H1 (cell line): Measurements from ENCODE around the gene B3GALT4. TPM values are rescaled to one million over a fixed set of nuclear protein-coding genes. Genes with fewer than 3 reads are reported as not detected.

ENCODE experiments used
- CTBP2 ChIP-seq: IDR thresholded peaks from 2 replicates; pipeline ENCODE4 v1.7.0; 2011; ENCODE audit warnings: borderline replicate concordance, mild to moderate bottlenecking, moderate library complexity, mixed read lengths, low read length; ENCODE audit not compliant: insufficient read depth, insufficient read length
- GTF2F1 ChIP-seq: IDR thresholded peaks from 2 replicates; pipeline ENCODE4 v1.6.1; 2012; ENCODE audit warnings: low read depth, low read length, improper control_type of control experiment, borderline replicate concordance
- HDAC2 ChIP-seq, 2 experiments: fragments of 300-600 bp in 1 of 2; sonication (generic) in 1 of 2; IDR thresholded peaks; 2 replicates each; pipeline ENCODE4 v1.6.1; 2011 to 2012; ENCODE audit warnings: low read depth in 2 of 2, low read length in 2 of 2, mild to moderate bottlenecking in 2 of 2, moderate library complexity in 2 of 2, borderline replicate concordance in 1 of 2, inconsistent platforms in 1 of 2
- MAFK ChIP-seq: IDR thresholded peaks from 2 replicates; pipeline ENCODE4 v1.6.1; 2012; ENCODE audit warnings: low read depth, mild to moderate bottlenecking, improper control_type of control experiment, low read length
- RBBP5 ChIP-seq: IDR thresholded peaks from 2 replicates; pipeline ENCODE4 v1.7.1; 2012; ENCODE audit warnings: low read depth, mild to moderate bottlenecking, inconsistent platforms, low read length, moderate library complexity, borderline replicate concordance
- SIX5 ChIP-seq: IDR thresholded peaks from 2 replicates; pipeline ENCODE4 v1.6.1; 2011; ENCODE audit warnings: mild to moderate bottlenecking, low read depth, low read length
- polyA plus RNA-seq, 7 experiments: library from polyadenylated mRNA; depleted of rRNA in 3 of 7; stranded (reverse) in 5 of 7; unstranded in 2 of 7; fragments of >200 nt in 5 of 7; fragments of 200-250 nt in 2 of 7; gene quantifications; 1 replicate in 5 of 7; 2 replicates in 1 of 7; 4 replicates in 1 of 7; pipeline versions ENCODE4 v1.2.1 to v1.2.3, GENCODE V29; 2011 to 2013; ENCODE audit warnings: missing spikeins in 2 of 7, mixed read lengths in 2 of 7
- total RNA-seq: library from RNA; stranded (reverse); fragmentation: NEBNext Ultra II Directional; extraction: Animal tissue kit (Norgen Biotek cat#: 25700); gene quantifications from 2 replicates; pipeline ENCODE4 v1.2.1, GENCODE V29; 2021
- TF ChIP-seq, protein P1 (sequence below): IDR thresholded peaks from 2 replicates; pipeline ENCODE4 v1.6.1; 2012; ENCODE audit warnings: low read length, inconsistent platforms

The B3GALT4 gene
- total and polyA plus RNA-seq, 2 of the 8 experiments (the other 6 are each of a cell fraction or from before 2014, with no cell fraction given), result 2.2 to 3.0 TPM

DNA sequence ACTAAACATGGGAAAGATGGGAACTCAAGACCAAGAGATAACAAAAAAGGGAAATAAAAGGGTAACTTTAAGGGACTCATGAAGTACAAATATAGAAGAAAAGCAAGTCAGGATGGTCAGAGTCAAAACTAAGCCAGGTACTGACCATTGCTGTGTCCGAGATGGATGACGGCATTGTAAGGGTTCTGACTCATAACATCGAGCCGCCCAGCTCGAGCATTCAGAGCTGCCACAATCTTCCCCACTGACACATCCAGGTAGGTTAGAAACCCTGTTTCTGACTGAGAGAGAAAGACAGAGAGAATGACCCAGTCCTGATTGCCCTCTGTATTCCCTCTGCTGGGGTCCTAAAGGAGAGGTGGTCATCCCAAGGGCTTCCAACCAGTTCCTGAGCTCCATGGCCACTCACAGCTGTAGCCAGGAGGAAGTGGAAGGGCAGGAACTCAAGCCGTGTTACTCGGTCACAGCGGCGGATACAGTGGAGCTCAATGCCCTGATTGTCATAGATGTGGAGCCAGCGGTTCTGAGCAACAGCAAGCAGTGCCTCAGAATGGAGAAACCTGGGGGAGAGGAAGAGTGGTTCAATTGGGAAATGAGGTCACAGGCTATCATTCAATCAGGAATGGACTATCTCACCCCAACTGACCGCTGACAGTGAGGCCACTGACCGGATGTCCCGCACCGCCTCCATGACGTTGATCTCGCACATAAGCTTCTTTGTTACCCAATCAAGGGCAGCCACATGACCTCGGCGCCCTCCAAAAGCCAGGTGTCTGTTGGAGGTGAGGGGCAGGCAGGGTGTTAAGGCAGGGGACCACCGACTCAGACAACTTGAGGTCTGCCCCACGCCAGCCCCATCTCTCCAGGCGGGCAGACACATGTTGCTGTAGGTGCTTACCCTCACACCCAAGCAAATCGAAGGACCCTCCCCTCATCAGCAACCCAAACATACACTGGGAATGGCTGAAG, 10.3 kb downstream of the B3GALT4 start (continued):
- TF ChIP-seq, protein P1, sequence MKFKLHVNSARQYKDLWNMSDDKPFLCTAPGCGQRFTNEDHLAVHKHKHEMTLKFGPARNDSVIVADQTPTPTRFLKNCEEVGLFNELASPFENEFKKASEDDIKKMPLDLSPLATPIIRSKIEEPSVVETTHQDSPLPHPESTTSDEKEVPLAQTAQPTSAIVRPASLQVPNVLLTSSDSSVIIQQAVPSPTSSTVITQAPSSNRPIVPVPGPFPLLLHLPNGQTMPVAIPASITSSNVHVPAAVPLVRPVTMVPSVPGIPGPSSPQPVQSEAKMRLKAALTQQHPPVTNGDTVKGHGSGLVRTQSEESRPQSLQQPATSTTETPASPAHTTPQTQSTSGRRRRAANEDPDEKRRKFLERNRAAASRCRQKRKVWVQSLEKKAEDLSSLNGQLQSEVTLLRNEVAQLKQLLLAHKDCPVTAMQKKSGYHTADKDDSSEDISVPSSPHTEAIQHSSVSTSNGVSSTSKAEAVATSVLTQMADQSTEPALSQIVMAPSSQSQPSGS, result no peak
- TF ChIP-seq MAFK (no peak), SIX5 (no peak), RBBP5 (no peak), GTF2F1 (no peak), HDAC2 (IDR thresholded peaks at IDR 0.05; ENCODE audit: borderline replicate concordance in 1 of 2, low read depth in 2 of 2, low read length in 2 of 2) (no peak), CTBP2 (no peak)
